ELF-1 (cell line): ENCODE results near the gene AGPAT3.
A peak's percentile ranks its signal among the peaks of the same experiment; 100 is the strongest.

Experiments used
- DNase-seq: peaks from one replicate; pipeline ENCODE4 v3.0.0-alpha.2; 2016; ENCODE audit warnings: low read depth, low spot score

AGPAT3 gene

GRCh38 chr21:43993420-43993934 lies 128.5 kb downstream of the AGPAT3 start:
- DNase-seq = no peak

DNA sequence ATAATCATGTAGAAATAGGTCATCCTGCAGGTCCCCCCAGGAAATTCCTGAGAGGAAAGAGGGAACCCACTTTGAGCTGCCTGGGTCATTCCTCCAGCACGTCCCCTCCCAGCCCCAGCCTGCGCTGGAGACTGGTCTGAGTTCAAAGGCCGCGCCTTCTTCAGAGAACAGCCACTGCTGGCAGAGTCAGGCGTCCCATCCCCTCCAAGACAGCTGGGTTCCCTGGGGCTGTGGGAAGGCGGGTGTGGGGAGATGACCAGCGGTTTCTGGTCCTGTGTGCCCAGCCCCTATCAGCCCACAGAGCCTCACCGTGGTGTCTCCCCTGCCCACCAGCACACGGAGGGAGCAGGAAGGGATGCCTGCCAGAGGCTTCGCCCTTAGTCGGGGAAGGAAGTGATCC lies 129.1 kb downstream of the AGPAT3 start:
- no peak for DNase-seq

DNA sequence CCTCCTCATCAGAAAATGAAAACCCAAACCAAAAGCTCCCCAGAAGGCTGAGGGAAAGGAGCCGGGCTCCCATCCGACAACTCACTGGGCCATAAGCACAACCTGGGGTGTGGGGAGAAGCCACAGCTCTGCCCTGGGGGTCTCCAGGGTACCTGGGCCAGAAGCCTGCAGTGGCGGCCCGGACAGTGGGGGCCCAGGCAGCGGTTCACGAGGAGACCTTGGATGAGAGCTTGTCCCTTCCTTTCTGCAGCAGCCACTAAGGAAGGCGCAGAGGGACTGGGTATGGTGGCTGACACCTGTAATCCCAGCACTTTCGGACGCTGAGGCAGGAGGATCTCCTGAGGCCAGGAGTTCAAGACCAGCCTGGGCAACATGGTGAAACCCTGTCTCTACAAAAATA lies 129.6 kb downstream of the AGPAT3 start:
- no peak for DNase-seq

DNA sequence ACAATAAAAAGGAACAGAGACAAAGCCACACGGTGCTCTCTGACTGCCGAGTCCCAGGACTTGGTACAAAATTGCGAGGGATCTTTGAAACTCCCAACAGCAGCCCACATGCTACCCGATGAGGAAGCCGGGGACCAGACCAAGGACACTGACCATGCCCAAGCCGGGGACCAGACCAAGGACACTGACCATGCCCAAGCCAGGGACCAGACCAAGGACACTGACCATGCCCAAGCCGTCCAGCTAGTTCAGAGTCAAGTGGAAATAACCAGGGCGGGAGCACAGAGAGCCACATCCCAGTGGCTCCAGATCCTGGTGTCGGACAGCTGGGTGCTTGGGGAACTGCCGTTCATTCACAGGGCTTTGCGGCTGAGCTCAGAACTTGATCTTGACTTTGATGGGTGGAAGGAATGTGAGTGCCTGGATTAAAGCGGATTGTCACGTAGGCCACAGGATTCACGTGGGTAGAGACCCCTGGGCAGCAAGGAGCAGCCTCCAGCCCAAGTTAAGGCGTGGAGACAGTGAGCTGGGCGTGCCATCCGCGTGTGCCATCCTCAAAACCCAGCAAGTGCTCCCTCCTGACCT lies 130.6 kb downstream of the AGPAT3 start:
- no peak for DNase-seq

DNA sequence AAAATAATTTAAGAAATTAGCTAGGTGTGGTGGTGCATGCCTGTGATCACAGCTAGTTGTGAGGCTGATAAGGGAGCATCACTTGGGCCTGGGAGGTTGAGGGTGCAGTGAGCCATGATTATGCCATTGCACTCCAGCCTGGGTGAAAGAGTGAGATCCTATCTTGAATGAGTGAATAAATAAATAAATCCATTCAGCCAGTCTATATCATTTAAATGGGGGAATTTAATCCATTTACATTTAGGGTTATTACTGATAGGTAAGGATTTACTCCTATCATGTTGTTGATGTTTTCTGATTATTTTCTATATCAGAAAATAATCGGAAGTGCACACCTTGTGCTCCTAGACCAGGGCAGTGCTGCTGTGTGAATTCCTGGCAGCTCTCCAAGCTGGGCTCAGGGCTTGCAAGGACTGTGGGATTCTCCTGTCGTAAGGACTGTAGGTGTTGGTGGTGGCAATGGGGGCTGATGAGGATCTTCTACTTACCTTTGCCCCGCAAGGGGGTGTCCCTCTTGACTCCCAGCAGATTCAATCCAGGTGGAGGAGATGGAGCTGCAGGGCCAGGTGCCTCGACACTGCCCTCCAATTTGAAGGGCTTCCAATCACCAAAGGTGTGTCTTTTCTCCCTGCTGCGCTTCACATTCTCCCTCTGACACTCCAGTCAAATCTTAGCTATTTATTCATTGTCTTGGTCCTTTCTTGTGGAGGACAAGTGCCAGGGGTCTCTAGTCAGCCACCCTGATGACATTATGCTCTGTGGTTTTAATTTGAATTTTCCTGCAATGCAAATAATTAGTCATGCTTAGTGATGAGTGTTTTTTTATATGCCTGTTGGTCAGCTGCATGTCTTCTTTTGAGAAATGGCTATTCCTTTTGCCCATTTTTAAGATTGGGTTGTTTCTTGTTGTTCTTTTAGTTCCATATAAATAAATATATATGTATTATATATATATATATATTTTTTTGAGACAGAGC lies 133.0 kb downstream of the AGPAT3 start:
- DNase-seq = no peak

DNA sequence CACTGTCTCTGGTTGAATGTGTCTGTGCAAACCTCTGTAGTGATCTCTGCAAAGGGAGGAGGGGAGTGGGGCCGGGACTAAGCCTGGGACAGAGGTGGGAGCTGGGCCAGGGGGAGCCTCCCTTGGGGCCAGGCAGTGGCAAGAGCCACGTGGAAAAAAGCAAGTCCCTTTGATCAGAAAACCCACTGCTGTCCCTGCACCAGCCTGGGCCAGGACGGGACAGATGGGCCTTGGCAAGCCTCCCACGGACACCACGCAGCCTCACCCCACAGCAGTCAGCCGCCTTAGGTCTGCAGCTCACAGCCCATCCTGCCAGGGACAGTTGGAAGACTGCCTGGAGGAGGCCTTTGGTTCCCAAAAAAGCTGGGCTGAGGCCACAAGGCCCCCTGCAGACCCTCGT lies 135.3 kb downstream of the AGPAT3 start:
- DNase-seq = no peak

- no peak for DNase-seq
Observed at GRCh38 chr21:44002511-44002910, 137.5 kb downstream of the AGPAT3 start.

DNA sequence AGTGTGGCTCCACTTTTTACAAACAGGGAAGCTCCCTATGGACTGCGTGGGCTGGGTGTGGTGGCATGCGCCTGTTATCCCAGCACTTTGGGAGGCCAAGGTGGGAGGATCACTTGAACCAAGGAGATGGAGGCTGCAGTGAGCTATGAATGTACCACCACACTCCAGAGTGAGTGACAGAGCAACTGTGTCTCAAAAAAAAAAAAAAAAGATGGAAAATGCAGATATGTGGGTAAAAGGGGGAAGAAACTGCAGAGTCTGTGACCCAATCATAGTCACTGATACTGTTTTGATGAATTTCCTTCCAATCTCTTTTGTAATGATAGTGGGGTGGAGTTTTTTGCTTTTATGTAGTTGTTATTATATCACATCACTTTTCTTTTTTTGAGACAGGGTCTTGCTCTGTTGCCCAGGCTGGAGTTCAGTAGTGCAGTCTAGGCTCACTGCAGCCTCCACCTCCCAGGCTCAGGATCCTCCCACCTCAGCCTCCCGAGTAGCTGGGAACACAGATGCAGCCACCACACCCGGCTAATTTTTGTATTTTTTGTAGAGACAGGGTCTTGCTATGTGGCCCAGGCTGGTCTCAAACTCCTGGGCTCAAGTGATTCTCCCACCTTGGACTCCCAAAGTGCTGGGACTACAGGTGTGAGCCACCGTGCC lies 138.4 kb downstream of the AGPAT3 start:
- DNase-seq = no peak

DNA sequence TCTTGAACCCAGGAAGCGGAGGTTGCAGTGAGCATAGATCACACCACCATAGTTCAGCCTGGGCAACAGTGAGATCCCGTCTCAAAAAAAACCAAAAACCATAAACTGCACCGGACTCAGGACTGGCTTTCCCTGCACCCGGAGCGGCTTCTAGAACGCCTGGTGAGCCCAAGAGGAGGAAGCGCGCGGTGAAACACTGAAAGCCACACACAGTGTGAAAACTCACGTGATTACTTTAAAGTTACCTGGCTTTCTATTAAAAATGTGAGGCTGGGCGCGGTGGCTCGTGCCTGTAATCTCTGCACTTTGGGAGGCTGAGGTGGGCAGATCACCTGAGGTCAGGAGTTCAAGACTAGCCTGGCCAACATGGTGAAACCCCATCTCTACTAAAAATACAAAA lies 140.0 kb downstream of the AGPAT3 start:
- DNase-seq = no peak

- no peak for DNase-seq
Observed at GRCh38 chr21:44005593-44005992, 140.6 kb downstream of the AGPAT3 start.

GRCh38 chr21:44006017-44006619 lies 141.1 kb downstream of the AGPAT3 start:
- peak; percentile 69 for DNase-seq

DNA sequence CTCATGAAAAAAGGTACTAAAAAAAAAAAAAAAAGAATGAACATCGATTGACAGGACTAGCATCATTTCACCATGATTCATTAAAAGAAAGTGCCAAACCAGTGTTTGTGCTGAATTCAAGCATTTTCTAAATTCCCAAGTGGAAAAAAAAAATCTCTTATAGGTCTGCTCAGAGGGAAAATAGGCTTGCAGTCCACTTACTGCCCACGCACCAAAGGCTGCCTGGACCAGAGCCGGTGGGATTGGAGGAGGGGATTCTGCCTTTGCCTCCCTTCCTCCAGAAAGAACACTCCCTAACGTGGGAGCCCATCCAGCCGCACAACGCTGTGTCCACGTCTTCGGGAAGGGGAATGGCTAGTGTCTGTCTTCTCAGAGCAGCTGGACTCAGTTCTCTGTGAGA lies 141.6 kb downstream of the AGPAT3 start:
- no peak for DNase-seq

GRCh38 chr21:44010429-44010828 lies 145.4 kb downstream of the AGPAT3 start:
- DNase-seq = peak; percentile 75

- DNase-seq = no peak
Observed at GRCh38 chr21:44011123-44011522, 146.1 kb downstream of the AGPAT3 start.

GRCh38 chr21:44011579-44012473 lies 146.8 kb downstream of the AGPAT3 start, which contains the start of gene TRAPPC10:
Gene TRAPPC10, plus strand, starts transcription at chr21:44012309. Its CDS starts 185 bp downstream, at chr21:44012494.
- peak; percentile 76 for DNase-seq

GRCh38 chr21:44012474-44013379 lies 147.7 kb downstream of the AGPAT3 start:
- DNase-seq = peak; percentile 90

DNA sequence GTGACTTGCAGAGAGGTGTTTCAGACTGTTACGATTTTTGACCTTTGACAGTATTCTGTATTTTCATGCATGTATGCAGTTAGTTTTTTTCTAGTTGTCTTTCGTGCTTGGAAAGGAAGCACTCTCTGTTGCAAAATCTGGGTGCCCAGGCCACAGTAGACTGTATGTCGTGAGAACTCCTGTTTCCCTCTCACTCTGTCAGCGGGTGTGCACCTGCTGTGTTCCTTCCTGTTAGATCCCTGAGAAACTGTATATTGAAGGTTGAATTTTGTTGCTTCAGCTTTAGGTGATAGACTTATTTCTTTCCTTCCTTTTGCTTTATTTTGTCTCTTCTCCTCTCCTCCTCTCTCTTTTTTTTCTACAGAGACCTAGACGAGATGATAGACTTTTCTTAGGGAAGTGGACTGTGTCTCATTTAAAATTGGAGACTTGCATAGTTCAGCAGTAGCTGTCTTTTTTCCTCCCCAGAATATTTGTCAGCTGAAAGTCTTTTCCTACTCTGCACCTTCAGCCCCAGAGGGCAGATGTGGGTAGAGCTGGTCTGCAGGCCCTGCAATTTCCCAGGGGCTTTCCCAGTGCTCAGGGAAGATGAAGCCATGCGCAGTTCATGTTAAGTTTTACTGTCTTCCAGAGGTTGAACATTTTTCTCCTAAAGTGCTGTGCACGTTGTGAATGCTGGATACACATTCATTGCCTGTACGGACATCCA lies 148.5 kb downstream of the AGPAT3 start:
- no peak for DNase-seq

- DNase-seq = no peak
Observed at GRCh38 chr21:44017601-44018000, 152.6 kb downstream of the AGPAT3 start.

DNA sequence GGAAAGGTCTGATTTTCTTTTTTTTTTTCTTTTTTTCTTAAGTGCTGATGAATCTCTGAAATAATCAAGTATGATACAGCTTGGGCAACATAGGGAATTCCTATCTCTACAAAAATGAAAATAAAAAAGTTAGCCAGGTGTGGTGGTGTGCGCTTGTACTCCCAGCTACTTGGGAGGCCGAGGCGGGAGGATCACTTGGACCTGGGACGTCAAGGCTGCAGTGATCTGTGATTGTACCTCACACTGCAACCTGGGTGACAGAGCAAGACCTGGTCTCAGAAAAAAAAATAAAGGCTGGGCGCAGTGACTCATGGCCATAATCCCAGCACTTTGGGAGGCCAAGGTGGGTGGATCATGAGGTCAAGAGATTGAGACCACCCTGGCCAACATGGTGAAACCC lies 153.1 kb downstream of the AGPAT3 start:
- DNase-seq = no peak
